Fibroblast of the aortic adventitia (primary cell): ENCODE data around the gene ANKS4B. TPM values are rescaled to one million over a fixed set of nuclear protein-coding genes. Genes with fewer than 3 reads are reported as not detected.
"Not testable (repeated sequence)": the region's sequence is repeated elsewhere in the genome, so short reads cannot be mapped to it uniquely, and the experiment has no call there.

Experiments
- DNase-seq: peaks from one replicate; pipeline ENCODE4 v3.0.0-alpha.2; 2010; ENCODE audit warnings: low read depth
- H3K4me3 ChIP-seq: 2 replicates; pipeline ENCODE4 v1.5.1; 2011; ENCODE audit warnings: low read depth, mild to moderate bottlenecking, control low read depth, low read length, moderate library complexity
- CTCF ChIP-seq: IDR thresholded peaks from 2 replicates; pipeline ENCODE4 v1.5.1; 2011; ENCODE audit warnings: mild to moderate bottlenecking, low read length, control low read depth, inconsistent platforms; ENCODE audit not compliant: insufficient read depth
- total RNA-seq: library from RNA; depleted of rRNA; stranded (reverse); fragments of >200 nt; gene quantifications from 2 replicates; pipeline ENCODE4 v1.2.3, GENCODE V29; 2012; ENCODE audit warnings: low replicate concordance

The ANKS4B gene
- total RNA-seq, 1 donor: not detected

DNA sequence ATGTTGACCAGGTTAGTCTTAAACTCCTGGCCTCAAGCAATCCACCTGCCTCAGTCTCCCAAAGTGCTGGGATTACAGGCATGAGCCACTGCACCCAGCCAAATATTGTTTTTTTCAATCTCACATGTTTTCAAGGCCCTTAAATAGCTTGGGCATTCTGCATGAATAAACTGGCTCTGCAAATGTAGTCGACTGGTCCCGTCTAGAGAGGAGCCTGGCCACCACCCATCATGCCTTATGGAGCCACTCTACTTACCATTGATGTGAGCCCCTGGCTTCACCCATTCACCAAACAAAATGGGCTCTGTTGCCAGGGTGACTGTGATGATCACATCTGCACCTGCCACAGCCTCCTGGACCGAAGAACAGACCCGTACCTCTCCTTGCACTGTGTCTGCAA is 33.8 kb downstream of the ANKS4B start:
- DNase-seq: no peak
- TF ChIP-seq CTCF: no peak
- H3K4me3 ChIP-seq: no peak overlapping the region

DNA sequence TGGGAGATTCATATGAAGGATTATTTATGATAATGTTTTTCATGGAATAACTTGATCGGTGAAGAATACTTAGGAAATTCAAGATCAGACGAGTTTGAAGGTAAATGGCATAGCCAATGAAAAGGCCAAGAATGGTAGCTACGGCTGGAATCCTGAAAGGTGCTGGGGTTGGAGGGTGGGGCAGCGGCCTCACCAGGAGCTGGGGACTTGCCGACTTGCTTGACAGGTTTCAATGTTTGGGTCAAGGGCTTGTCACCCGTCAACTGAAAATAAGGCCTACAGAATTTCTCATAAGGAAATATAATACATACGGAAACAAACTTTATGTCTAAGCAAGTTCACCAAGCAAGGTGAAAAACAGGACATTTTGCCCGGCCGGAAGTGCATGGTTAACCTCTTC is 34.7 kb downstream of the ANKS4B start:
- no peak for DNase-seq
- TF ChIP-seq CTCF: no peak
- no peak overlapping the region for H3K4me3 ChIP-seq

DNA sequence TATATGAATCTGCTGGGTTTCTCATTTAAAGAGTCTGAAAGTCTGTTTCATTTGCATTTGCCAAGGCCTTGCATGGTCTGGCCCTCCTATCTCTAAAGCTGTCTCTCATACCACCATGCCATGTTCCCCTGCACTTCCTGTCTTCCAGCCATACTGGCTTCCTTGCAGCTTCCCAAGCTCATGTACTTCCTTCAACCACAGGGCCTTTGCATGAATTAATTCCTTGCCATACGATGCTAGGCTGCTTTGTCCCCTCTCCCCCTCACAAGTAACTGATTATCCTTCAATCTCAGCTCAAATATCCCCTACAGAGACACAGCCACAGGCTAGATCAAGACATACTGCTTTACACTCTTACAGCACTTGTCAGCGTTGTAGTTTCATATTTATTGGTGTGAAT is 38.8 kb downstream of the ANKS4B start:
- no peak for TF ChIP-seq CTCF
- DNase-seq: no peak
- H3K4me3 ChIP-seq: no peak overlapping the region

DNA sequence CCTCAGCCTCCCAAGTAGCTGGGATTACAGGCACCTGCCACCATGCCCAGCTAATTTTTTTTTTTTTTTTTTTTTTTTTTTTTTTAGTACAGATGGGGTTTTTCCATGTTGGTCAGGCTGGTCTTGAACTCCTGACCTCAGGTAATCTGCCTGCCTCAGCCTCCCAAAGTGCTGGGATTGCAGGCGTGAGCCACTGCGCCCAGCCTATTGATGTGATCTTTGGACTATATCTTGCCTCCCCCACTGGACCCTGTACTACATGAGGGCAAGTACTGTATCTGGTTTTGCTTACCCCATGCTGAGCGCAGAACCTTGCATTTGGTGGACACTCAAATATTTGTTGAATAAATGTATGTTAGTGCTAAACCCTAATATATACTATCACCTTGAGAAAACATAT is 39.3 kb downstream of the ANKS4B start:
- not testable (repeated sequence) for DNase-seq, H3K4me3 ChIP-seq

GRCh38 chr16:21274172-21274726 is 40.8 kb downstream of the ANKS4B start:
- TF ChIP-seq CTCF: no peak
- H3K4me3 ChIP-seq: no peak overlapping the region
- DNase-seq: no peak

- no peak for DNase-seq
- H3K4me3 ChIP-seq: no peak overlapping the region
- no peak for TF ChIP-seq CTCF
Measured at GRCh38 chr16:21275529-21275928, 42.0 kb downstream of the ANKS4B start.

- DNase-seq: no peak
- TF ChIP-seq CTCF: no peak
- H3K4me3 ChIP-seq: no peak overlapping the region
Measured at GRCh38 chr16:21276090-21276489, 42.6 kb downstream of the ANKS4B start.
